H1 (cell line): Measurements from ENCODE around the gene ZNF83. TPM values are rescaled to one million over a fixed set of nuclear protein-coding genes. Genes with fewer than 3 reads are reported as not detected.

Experiments used
- CEBPB ChIP-seq: IDR thresholded peaks from 2 replicates; pipeline ENCODE4 v1.6.1; 2012; ENCODE audit warnings: low read depth, low read length
- polyA plus RNA-seq, 7 experiments: library from polyadenylated mRNA; depleted of rRNA in 3 of 7; stranded (reverse) in 5 of 7; unstranded in 2 of 7; fragments of >200 nt in 5 of 7; fragments of 200-250 nt in 2 of 7; gene quantifications; 1 replicate in 5 of 7; 2 replicates in 1 of 7; 4 replicates in 1 of 7; pipeline versions ENCODE4 v1.2.1 to v1.2.3, GENCODE V29; 2011 to 2013; ENCODE audit warnings: missing spikeins in 2 of 7, mixed read lengths in 2 of 7
- total RNA-seq: library from RNA; stranded (reverse); fragmentation: NEBNext Ultra II Directional; extraction: Animal tissue kit (Norgen Biotek cat#: 25700); gene quantifications from 2 replicates; pipeline ENCODE4 v1.2.1, GENCODE V29; 2021
- TF ChIP-seq, protein P1 (sequence below): fragments of 300-600 bp; sonication (generic); IDR thresholded peaks from 2 replicates; pipeline ENCODE4 v1.7.1; 2012; ENCODE audit warnings: low read length, moderate library complexity, mild to moderate bottlenecking, inconsistent platforms; ENCODE audit not compliant: insufficient replicate concordance

Gene ZNF83
- total and polyA plus RNA-seq, 2 of the 8 experiments (the other 6 are each of a cell fraction or from before 2014, with no cell fraction given): 13.2 to 19.4 TPM

DNA sequence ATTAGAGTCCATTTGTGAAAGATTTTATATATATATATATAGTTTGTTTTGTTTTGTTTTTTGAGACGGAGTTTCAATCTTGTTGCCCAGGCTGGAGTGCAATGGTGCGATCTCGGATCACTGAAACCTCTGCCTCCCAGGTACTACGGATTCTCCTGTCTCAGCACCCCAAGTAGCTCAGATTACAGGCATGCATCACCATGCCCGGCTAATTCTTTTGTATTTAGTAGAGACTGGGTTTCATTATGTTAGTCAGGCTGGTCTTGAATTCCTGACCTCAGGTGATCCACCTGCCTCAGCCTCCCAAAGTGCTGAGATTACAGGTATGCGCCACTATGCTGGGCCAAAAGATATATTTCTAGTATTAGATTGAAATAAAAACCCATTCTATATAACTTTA lies 72.0 kb downstream of the ZNF83 start (continued):
- TF ChIP-seq, protein P1, sequence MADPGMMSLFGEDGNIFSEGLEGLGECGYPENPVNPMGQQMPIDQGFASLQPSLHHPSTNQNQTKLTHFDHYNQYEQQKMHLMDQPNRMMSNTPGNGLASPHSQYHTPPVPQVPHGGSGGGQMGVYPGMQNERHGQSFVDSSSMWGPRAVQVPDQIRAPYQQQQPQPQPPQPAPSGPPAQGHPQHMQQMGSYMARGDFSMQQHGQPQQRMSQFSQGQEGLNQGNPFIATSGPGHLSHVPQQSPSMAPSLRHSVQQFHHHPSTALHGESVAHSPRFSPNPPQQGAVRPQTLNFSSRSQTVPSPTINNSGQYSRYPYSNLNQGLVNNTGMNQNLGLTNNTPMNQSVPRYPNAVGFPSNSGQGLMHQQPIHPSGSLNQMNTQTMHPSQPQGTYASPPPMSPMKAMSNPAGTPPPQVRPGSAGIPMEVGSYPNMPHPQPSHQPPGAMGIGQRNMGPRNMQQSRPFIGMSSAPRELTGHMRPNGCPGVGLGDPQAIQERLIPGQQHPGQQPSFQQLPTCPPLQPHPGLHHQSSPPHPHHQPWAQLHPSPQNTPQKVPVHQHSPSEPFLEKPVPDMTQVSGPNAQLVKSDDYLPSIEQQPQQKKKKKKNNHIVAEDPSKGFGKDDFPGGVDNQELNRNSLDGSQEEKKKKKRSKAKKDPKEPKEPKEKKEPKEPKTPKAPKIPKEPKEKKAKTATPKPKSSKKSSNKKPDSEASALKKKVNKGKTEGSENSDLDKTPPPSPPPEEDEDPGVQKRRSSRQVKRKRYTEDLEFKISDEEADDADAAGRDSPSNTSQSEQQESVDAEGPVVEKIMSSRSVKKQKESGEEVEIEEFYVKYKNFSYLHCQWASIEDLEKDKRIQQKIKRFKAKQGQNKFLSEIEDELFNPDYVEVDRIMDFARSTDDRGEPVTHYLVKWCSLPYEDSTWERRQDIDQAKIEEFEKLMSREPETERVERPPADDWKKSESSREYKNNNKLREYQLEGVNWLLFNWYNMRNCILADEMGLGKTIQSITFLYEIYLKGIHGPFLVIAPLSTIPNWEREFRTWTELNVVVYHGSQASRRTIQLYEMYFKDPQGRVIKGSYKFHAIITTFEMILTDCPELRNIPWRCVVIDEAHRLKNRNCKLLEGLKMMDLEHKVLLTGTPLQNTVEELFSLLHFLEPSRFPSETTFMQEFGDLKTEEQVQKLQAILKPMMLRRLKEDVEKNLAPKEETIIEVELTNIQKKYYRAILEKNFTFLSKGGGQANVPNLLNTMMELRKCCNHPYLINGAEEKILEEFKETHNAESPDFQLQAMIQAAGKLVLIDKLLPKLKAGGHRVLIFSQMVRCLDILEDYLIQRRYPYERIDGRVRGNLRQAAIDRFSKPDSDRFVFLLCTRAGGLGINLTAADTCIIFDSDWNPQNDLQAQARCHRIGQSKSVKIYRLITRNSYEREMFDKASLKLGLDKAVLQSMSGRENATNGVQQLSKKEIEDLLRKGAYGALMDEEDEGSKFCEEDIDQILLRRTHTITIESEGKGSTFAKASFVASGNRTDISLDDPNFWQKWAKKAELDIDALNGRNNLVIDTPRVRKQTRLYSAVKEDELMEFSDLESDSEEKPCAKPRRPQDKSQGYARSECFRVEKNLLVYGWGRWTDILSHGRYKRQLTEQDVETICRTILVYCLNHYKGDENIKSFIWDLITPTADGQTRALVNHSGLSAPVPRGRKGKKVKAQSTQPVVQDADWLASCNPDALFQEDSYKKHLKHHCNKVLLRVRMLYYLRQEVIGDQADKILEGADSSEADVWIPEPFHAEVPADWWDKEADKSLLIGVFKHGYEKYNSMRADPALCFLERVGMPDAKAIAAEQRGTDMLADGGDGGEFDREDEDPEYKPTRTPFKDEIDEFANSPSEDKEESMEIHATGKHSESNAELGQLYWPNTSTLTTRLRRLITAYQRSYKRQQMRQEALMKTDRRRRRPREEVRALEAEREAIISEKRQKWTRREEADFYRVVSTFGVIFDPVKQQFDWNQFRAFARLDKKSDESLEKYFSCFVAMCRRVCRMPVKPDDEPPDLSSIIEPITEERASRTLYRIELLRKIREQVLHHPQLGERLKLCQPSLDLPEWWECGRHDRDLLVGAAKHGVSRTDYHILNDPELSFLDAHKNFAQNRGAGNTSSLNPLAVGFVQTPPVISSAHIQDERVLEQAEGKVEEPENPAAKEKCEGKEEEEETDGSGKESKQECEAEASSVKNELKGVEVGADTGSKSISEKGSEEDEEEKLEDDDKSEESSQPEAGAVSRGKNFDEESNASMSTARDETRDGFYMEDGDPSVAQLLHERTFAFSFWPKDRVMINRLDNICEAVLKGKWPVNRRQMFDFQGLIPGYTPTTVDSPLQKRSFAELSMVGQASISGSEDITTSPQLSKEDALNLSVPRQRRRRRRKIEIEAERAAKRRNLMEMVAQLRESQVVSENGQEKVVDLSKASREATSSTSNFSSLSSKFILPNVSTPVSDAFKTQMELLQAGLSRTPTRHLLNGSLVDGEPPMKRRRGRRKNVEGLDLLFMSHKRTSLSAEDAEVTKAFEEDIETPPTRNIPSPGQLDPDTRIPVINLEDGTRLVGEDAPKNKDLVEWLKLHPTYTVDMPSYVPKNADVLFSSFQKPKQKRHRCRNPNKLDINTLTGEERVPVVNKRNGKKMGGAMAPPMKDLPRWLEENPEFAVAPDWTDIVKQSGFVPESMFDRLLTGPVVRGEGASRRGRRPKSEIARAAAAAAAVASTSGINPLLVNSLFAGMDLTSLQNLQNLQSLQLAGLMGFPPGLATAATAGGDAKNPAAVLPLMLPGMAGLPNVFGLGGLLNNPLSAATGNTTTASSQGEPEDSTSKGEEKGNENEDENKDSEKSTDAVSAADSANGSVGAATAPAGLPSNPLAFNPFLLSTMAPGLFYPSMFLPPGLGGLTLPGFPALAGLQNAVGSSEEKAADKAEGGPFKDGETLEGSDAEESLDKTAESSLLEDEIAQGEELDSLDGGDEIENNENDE: no peak
- TF ChIP-seq CEBPB: no peak
